Progenitor cell of endocrine pancreas (in vitro differentiated cells): ENCODE measurements around the gene CLCA1. TPM values are rescaled to one million over a fixed set of nuclear protein-coding genes. Genes with fewer than 3 reads are reported as not detected.

Experiments used
- DNase-seq: peaks from one replicate; pipeline ENCODE4 v3.0.0; 2021; ENCODE audit warnings: low spot score; ENCODE audit not compliant: unreplicated experiment
- H3K27ac Mint-ChIP-seq: 2 replicates; pipeline ENCODE4 v1.8.0; 2021; ENCODE audit warnings: mild to moderate bottlenecking, moderate library complexity, mixed read lengths
- H3K27me3 Mint-ChIP-seq: 2 replicates; pipeline ENCODE4 v1.8.0; 2021; ENCODE audit warnings: mixed read lengths
- H3K36me3 Mint-ChIP-seq: 2 replicates; pipeline ENCODE4 v1.8.0; 2022; ENCODE audit warnings: mixed read lengths; ENCODE audit not compliant: insufficient read depth
- H3K4me1 Mint-ChIP-seq: 2 replicates; pipeline ENCODE4 v1.8.0; 2021; ENCODE audit warnings: low read depth, mixed read lengths
- H3K4me3 Mint-ChIP-seq: 2 replicates; pipeline ENCODE4 v1.8.0; 2021; ENCODE audit warnings: low read depth, mild to moderate bottlenecking, moderate library complexity, mixed read lengths
- H3K9me3 Mint-ChIP-seq: 2 replicates; pipeline ENCODE4 v1.8.0; 2021; ENCODE audit warnings: low read depth, mixed read lengths
- total RNA-seq: library from RNA; stranded (reverse); gene quantifications from 2 replicates; pipeline ENCODE4 v1.2.1, GENCODE V29; 2021
- TF ChIP-seq, protein P1 (sequence below): fragments of 200-600 bp; sonication (generic); IDR thresholded peaks from one replicate; pipeline ENCODE4 v1.5.0; 2021; ENCODE audit warnings: antibody characterized with exemption, mild to moderate bottlenecking; ENCODE audit not compliant: unreplicated experiment

CLCA1 gene
- total RNA-seq, 1 donor from 2014 or later: not detected

DNA sequence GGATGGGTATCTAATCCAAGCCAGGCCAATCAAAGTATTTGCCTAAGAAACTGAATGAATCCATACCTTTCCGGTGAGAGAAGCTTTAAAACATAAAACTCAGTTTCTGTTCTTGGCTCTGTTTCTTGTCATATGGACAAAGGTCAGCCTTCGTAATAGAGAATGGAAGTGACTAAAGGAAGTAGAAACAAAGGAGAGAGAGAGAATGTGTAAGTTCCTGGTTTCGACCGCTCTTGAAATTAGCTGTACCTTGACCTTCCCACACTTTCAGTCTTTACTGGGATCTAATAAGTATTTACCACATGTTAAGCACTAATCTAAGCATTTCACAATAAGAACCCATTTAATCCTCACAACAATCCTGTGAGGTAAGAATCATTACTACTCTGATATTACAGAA, 58.6 kb downstream of the CLCA1 start:
- Mint-ChIP-seq H3K36me3 (no peaks in the 10 kb centered on the region), H3K4me3 (no peak overlapping the region), H3K9me3 (no peaks in the 10 kb centered on the region), H3K4me1 (no peaks in the 10 kb centered on the region), H3K27me3 (no peaks in the 10 kb centered on the region), H3K27ac (no peak overlapping the region)
- TF ChIP-seq, protein P1, sequence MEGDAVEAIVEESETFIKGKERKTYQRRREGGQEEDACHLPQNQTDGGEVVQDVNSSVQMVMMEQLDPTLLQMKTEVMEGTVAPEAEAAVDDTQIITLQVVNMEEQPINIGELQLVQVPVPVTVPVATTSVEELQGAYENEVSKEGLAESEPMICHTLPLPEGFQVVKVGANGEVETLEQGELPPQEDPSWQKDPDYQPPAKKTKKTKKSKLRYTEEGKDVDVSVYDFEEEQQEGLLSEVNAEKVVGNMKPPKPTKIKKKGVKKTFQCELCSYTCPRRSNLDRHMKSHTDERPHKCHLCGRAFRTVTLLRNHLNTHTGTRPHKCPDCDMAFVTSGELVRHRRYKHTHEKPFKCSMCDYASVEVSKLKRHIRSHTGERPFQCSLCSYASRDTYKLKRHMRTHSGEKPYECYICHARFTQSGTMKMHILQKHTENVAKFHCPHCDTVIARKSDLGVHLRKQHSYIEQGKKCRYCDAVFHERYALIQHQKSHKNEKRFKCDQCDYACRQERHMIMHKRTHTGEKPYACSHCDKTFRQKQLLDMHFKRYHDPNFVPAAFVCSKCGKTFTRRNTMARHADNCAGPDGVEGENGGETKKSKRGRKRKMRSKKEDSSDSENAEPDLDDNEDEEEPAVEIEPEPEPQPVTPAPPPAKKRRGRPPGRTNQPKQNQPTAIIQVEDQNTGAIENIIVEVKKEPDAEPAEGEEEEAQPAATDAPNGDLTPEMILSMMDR: no peak
- DNase-seq: no peak

DNA sequence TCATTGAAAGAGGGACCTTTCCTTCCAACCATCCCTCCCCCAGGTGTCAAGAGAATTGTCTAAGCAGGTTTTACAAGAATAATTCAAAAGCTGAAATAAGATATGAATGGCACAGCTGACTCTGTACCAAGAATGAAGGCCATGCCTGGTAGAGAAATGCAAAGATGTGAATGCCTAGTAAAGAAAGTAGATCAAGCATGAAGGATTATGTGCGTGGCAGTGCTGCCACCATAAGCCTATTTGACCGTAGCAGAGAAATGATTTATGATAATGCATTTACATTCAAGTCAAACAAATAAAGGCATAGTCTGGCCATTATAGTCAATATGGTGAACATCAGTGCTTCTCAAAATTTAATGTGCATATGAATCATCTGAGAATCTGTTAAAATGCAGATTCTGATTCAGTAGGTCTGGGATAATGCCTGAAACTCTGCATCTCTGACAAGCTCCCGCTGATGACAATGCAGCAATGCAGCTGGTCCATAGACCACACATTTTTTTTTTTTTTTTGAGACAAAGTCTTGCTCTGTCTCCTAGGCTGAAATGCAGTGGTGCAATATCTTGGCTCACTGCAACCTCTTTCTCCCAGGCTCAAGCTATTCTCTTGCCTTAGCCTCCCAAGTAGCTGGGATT, 61.6 kb downstream of the CLCA1 start:
- H3K36me3 Mint-ChIP-seq: no peaks in the 10 kb centered on the region
- DNase-seq: no peak
- no peak overlapping the region for H3K4me3 Mint-ChIP-seq
- no peak overlapping the region for H3K27ac Mint-ChIP-seq
- H3K27me3 Mint-ChIP-seq: no peaks in the 10 kb centered on the region
- TF ChIP-seq, protein P1: no peak
- H3K4me1 Mint-ChIP-seq: no peaks in the 10 kb centered on the region
- H3K9me3 Mint-ChIP-seq: no peaks in the 10 kb centered on the region

DNA sequence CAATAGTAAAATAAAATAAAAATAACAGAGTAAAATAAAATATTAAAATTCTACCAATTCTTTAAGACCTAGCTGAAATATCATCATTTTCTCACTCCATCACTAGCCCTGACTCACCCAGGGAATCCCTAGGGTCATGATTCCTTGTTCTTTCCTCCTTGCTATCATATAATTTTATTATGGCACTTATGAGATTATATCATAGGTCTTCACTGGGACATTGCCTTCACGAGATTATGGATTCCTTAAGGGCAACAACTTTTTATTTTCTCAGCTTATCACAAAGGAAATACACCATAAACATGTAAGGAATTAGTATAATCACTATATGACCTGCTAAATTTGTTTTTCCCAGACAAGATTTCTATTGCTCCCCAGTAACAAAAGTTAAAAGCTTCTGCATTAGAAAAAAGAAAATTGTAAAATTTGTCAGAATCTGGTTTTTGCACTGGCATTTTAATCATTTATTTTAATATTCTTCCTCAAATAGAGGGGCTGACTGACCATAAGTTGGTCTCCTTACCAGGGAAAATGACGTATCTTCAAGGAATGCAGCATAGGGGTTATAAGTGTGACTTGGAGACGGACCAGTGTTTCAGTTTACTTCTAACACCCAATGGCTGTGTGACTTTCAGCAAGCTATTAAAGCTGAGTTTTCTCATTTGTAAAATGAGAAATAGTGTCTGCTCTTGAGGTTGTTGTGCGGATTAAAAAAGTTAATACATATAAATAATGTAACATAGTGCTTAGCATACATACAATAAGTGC, 69.4 kb downstream of the CLCA1 start:
- H3K36me3 Mint-ChIP-seq: no peaks in the 10 kb centered on the region
- H3K9me3 Mint-ChIP-seq: no peaks in the 10 kb centered on the region
- no peaks in the 10 kb centered on the region for H3K27me3 Mint-ChIP-seq
- TF ChIP-seq, protein P1: no peak
- H3K4me3 Mint-ChIP-seq: no peak overlapping the region
- H3K4me1 Mint-ChIP-seq: no peaks in the 10 kb centered on the region
- H3K27ac Mint-ChIP-seq: no peak overlapping the region
- DNase-seq: no peak

DNA sequence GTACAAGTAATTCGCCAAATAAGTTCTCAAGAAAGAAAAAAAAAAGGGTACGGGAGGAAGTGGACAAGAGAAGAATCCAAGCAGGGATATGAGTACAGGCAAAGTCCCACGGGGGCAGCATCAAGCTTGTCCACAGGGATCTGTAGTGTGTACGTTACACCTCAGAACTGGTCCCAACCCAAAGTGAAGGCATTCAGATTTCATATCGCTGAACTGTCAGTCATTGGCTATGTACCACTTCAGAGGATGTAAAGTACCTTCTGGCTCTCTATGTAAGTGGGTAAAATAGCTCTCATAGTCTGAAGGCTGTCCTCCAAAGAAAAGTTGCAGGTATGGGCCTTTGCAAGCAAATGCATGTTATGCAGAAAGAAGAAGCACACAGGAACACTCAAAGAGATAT, 70.0 kb downstream of the CLCA1 start:
- H3K4me3 Mint-ChIP-seq: no peak overlapping the region
- H3K27me3 Mint-ChIP-seq: no peaks in the 10 kb centered on the region
- no peak for DNase-seq
- no peaks in the 10 kb centered on the region for H3K9me3 Mint-ChIP-seq
- TF ChIP-seq, protein P1: no peak
- H3K4me1 Mint-ChIP-seq: no peaks in the 10 kb centered on the region
- no peak overlapping the region for H3K27ac Mint-ChIP-seq
- no peaks in the 10 kb centered on the region for H3K36me3 Mint-ChIP-seq

DNA sequence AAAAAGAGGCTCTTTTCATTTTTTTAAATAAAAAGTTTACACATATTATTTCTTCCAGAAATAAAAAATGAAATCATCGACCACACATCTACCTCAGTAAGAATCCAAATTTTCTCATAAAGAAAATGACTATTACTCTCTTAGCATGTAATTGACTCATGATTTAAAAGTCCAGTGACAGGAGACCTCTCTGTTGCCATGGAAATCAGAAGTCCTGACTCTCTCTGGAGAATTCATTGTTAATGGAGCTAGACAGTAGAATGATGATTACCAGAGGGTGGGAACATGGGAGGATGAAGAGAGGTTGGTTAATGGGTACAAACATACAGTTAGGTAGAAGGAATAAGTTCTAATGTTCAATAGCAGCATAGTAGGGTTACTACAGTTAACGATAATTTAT, 73.1 kb downstream of the CLCA1 start:
- H3K27ac Mint-ChIP-seq: no peak overlapping the region
- no peak overlapping the region for H3K4me3 Mint-ChIP-seq
- no peaks in the 10 kb centered on the region for H3K27me3 Mint-ChIP-seq
- no peaks in the 10 kb centered on the region for H3K4me1 Mint-ChIP-seq
- peaks cover 7% of the 10 kb centered on the region for H3K9me3 Mint-ChIP-seq
- no peaks in the 10 kb centered on the region for H3K36me3 Mint-ChIP-seq
- no peak for DNase-seq
- TF ChIP-seq, protein P1: no peak
